Measurements from ENCODE around the gene KCNK10. TPM values are rescaled to one million over a fixed set of nuclear protein-coding genes. Genes with fewer than 3 reads are reported as not detected.

KCNK10 gene
- polyA plus RNA-seq, 1 experiment, result not detected

DNA sequence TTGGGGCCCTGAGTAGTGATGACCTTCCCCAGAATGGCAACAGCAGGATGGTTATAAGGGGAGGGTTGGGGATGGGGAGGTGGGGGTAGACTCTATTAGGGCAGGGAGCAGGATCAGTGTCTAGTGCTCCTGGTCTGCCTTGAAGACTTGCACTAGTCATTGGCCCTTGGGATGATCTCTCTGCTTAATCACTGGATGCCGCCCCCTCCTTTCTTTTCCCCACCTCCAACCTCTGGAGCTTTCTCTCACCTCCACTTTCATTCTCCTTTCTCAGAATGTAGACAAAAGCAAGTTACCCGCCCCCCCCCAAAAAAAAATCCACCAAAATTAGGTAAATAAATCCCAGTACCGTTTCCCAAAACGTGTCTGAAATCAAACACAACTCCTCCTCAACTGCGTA lies 2.8 kb upstream of the KCNK10 start:
- CTCF ChIA-PET, result interaction anchor here (0.6 kb wide), 1 partner anchor 42 kb away, joined by 3 read pairs; no protein-coding TSS in a partner anchor
- POLR2A ChIA-PET, result no interaction called here
- Histone ChIP-seq H3K4me3 (ENCODE audit: low read depth, low read length) (no peak overlapping the region), H3K36me3 (ENCODE audit: control insufficient read depth, insufficient read depth, low read length) (no peaks in the 10 kb centered on the region), H3K27me3 (ENCODE audit: control insufficient read depth, insufficient read depth, low read length) (peaks cover 41% of the 10 kb centered on the region)
- no peak for DNase-seq (ENCODE audit: low read depth)
- TF ChIP-seq, protein P1, sequence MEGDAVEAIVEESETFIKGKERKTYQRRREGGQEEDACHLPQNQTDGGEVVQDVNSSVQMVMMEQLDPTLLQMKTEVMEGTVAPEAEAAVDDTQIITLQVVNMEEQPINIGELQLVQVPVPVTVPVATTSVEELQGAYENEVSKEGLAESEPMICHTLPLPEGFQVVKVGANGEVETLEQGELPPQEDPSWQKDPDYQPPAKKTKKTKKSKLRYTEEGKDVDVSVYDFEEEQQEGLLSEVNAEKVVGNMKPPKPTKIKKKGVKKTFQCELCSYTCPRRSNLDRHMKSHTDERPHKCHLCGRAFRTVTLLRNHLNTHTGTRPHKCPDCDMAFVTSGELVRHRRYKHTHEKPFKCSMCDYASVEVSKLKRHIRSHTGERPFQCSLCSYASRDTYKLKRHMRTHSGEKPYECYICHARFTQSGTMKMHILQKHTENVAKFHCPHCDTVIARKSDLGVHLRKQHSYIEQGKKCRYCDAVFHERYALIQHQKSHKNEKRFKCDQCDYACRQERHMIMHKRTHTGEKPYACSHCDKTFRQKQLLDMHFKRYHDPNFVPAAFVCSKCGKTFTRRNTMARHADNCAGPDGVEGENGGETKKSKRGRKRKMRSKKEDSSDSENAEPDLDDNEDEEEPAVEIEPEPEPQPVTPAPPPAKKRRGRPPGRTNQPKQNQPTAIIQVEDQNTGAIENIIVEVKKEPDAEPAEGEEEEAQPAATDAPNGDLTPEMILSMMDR (IDR thresholded peaks at IDR 0.05; ENCODE audit: insufficient read depth, low read depth, low read length), result no peak

DNA sequence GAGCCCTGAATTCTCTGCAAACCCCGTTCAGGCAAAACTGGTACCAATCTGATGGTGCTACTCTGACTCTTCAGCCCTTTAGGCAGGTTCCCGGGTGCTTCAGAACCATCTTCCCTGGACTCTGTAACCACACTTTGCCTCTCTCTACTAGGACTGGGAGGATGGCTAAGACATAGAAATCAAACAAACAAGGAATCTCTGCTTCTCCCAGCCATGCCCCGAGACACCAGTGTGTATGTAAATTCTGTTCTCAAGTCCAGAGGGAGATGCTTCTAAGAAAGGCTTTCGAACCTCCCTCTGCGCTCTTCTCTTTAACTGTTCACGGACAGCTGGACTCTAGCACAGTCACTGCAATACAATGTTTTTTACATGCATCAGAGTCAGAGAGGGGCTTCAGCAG lies 1.9 kb upstream of the KCNK10 start:
- Histone ChIP-seq H3K27me3 (ENCODE audit: control insufficient read depth, insufficient read depth, low read length) (peaks cover 41% of the 10 kb centered on the region), H3K36me3 (ENCODE audit: control insufficient read depth, insufficient read depth, low read length) (no peaks in the 10 kb centered on the region), H3K4me3 (ENCODE audit: low read depth, low read length) (no peak overlapping the region)
- no peak for DNase-seq (ENCODE audit: low read depth)
- POLR2A ChIA-PET, result no interaction called here
- TF ChIP-seq, protein P1 (IDR thresholded peaks at IDR 0.05; ENCODE audit: insufficient read depth, low read depth, low read length), result no peak
- CTCF ChIA-PET, result no interaction called here

DNA sequence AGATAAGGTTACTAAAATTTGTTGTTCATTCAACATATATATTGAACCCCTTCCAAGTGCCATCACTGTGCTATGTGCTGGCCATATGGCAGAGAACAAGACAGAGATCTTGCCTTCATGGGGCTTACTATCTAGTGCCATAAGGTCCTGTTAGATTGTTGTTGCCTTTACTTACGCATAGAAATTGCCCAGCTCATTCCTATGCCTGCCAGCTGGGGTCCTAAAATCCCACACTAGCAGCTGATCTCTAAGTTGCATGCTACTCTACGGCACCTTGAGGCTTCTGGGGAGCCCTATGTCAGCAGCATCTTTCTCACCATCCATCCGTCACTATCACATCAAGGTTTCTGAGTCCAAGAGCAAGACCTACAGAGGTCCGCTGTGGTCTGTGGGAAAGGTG lies 1.4 kb upstream of the KCNK10 start:
- ChIA-PET CTCF (no interaction called here), POLR2A (no interaction called here)
- DNase-seq (ENCODE audit: low read depth), result no peak
- Histone ChIP-seq H3K36me3 (ENCODE audit: control insufficient read depth, insufficient read depth, low read length) (no peaks in the 10 kb centered on the region), H3K4me3 (ENCODE audit: low read depth, low read length) (no peak overlapping the region), H3K27me3 (ENCODE audit: control insufficient read depth, insufficient read depth, low read length) (peaks cover 41% of the 10 kb centered on the region)
- TF ChIP-seq, protein P1 (IDR thresholded peaks at IDR 0.05; ENCODE audit: insufficient read depth, low read depth, low read length), result no peak

DNA sequence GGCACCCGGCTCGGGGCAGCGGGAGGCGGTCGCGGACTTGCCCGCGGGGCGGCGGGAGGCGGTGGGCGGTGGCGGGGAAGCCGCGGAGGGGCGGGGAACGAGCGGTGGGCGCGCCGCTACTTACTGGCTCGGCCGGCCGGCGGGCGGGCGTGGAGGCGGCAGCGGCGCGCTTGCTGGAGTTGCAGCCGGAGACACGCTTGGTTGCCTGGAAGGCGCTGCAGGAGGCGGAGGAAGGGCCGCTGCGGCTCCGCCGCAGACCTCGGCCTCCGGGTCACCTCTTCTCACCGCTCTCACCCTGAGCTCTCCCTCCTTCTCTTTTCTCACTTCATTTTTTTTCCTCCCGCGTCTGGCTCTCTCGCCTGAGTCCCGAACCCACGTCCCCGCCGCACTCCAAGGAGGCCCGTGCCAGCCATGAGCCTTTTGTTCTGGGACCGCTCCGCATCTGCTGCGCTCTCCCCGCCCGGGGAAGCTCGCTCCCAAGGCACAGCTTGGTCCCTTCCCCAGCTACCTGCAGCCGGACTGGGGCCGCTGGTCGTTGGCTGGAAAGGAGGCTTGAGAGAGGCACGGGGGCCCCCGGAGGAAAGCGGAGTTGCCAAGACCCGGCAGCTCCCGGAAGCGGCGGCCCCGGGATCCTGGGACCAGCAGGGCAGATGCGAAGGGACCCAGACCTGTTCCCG lies 592 bp upstream of the KCNK10 start:
- no peak overlapping the region; the same call in 1 of the 2 replicates for H3K4me3 ChIP-seq (ENCODE audit: low read depth, low read length)
- H3K27me3 ChIP-seq (ENCODE audit: control insufficient read depth, insufficient read depth, low read length), result peaks cover 41% of the 10 kb centered on the region
- ChIA-PET CTCF (no interaction called here), POLR2A (no interaction called here)
- TF ChIP-seq, protein P1 (IDR thresholded peaks at IDR 0.05; ENCODE audit: insufficient read depth, low read depth, low read length), result no peak
- DNase-seq (ENCODE audit: low read depth), result no peak
- H3K36me3 ChIP-seq (ENCODE audit: control insufficient read depth, insufficient read depth, low read length), result no peaks in the 10 kb centered on the region

DNA sequence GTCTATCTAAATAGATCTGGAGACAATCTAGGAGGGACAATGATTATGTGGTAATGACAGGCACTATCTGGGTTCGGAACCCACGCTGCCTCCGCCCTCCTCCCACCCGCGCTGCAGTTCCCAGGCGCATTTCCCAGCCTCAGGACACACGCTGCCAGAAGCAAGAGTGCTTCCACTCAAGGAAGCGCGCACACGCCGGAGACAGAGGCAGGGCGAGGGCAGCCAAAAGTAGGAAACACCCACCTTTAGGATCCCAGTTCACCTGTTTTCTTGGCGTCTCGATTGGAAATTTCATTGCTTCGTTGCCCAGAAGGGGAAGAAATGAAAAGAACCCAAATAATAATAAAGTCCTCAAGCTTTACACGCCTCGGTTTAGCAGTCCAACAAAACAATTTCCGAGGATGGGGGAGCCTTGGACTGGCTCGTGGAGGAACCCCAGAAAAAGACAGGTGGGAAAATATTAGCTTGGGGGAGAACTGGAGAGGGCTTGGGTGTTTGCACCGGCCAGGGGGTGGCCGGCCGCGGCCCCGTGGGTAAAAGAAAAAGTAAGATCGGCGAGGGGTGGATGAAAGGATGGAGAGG lies 474 bp downstream of the KCNK10 start:
- no peak for DNase-seq (ENCODE audit: low read depth)
- no peak overlapping the region for H3K4me3 ChIP-seq (ENCODE audit: low read depth, low read length)
- peaks cover 43% of the 10 kb centered on the region for H3K27me3 ChIP-seq (ENCODE audit: control insufficient read depth, insufficient read depth, low read length)
- TF ChIP-seq, protein P1 (IDR thresholded peaks at IDR 0.05; ENCODE audit: insufficient read depth, low read depth, low read length), result no peak
- POLR2A ChIA-PET, result no interaction called here
- H3K36me3 ChIP-seq (ENCODE audit: control insufficient read depth, insufficient read depth, low read length), result no peaks in the 10 kb centered on the region
- CTCF ChIA-PET, result no interaction called here
